ENCODE measurements around the gene ZBTB7C. TPM values are rescaled to one million over a fixed set of nuclear protein-coding genes. Genes with fewer than 3 reads are reported as not detected.

Gene ZBTB7C
- total RNA-seq, 3 donors from 2014 or later (not counting 1 experiment from before 2014, with no cell fraction given) = 0.07 TPM; not detected in 2

GRCh38 chr18:48333563-48333962, 75.6 kb downstream of the ZBTB7C start:
- ATAC-seq (no peak), DNase-seq (no peak)
- no peaks in the 10 kb centered on the region for H3K36me3 ChIP-seq (ENCODE audit: control insufficient read depth, insufficient read depth, low read length)
- H3K4me1 ChIP-seq (ENCODE audit: control insufficient read depth, insufficient read depth, low read length) = no peaks in the 10 kb centered on the region
- no peak overlapping the region for H3K27ac ChIP-seq (ENCODE audit: low read length)
- intact Hi-C loops (cut with micrococcal nuclease) = no loop called here
- Mint-ChIP-seq H3K27me3 (ENCODE audit: low read depth in 2 of 2) (peaks cover 9 to 18% of the 10 kb centered on the region in 2 donors), H3K9me3 (no peaks in the 10 kb centered on the region), H3K27ac (no peak overlapping the region), H3K4me1 (no peaks in the 10 kb centered on the region), H3K4me3 (no peak overlapping the region), H3K36me3 (no peaks in the 10 kb centered on the region)
- no peaks in the 10 kb centered on the region for H3K27me3 ChIP-seq (ENCODE audit: control insufficient read depth, insufficient read depth, low read length)
- no peaks in the 10 kb centered on the region for H3K9me3 ChIP-seq (ENCODE audit: control insufficient read depth, insufficient read depth, low read length)
- TF ChIP-seq CTCF (IDR thresholded peaks at IDR 0.05) = no peak
- no peak overlapping the region for H3K4me3 ChIP-seq (ENCODE audit: low read length)
- WGBS (ENCODE audit: insufficient coverage) = 22% methylated on average over 4 of the region's 4 CpGs

- Mint-ChIP-seq H3K27me3 (ENCODE audit: low read depth in 2 of 2) (peaks cover 9 to 18% of the 10 kb centered on the region in 2 donors), H3K9me3 (no peaks in the 10 kb centered on the region), H3K27ac (no peak overlapping the region), H3K36me3 (no peaks in the 10 kb centered on the region), H3K4me3 (no peak overlapping the region), H3K4me1 (no peaks in the 10 kb centered on the region)
- ATAC-seq (no peak), DNase-seq (no peak)
- no peak for TF ChIP-seq CTCF (IDR thresholded peaks at IDR 0.05)
- no peaks in the 10 kb centered on the region for H3K4me1 ChIP-seq (ENCODE audit: control insufficient read depth, insufficient read depth, low read length)
- H3K27me3 ChIP-seq (ENCODE audit: control insufficient read depth, insufficient read depth, low read length) = no peaks in the 10 kb centered on the region
- intact Hi-C loops (cut with micrococcal nuclease) = no loop called here
- no peak overlapping the region for H3K27ac ChIP-seq (ENCODE audit: low read length)
- 81% methylated on average over 8 of the region's 8 CpGs for WGBS (ENCODE audit: insufficient coverage)
- no peaks in the 10 kb centered on the region for H3K9me3 ChIP-seq (ENCODE audit: control insufficient read depth, insufficient read depth, low read length)
- no peaks in the 10 kb centered on the region for H3K36me3 ChIP-seq (ENCODE audit: control insufficient read depth, insufficient read depth, low read length)
- no peak overlapping the region for H3K4me3 ChIP-seq (ENCODE audit: low read length)
Observed at GRCh38 chr18:48330016-48330991, 78.9 kb downstream of the ZBTB7C start.

- H3K4me1 Mint-ChIP-seq = no peaks in the 10 kb centered on the region
- H3K27ac Mint-ChIP-seq = no peak overlapping the region
- H3K27ac ChIP-seq (ENCODE audit: low read length) = no peak overlapping the region
- H3K27me3 Mint-ChIP-seq (ENCODE audit: low read depth in 2 of 2) = peaks cover 11 to 18% of the 10 kb centered on the region in 2 donors
- no peak overlapping the region for H3K4me3 ChIP-seq (ENCODE audit: low read length)
- no peaks in the 10 kb centered on the region for H3K27me3 ChIP-seq (ENCODE audit: control insufficient read depth, insufficient read depth, low read length)
- no peak for TF ChIP-seq CTCF (IDR thresholded peaks at IDR 0.05)
- no peaks in the 10 kb centered on the region for H3K36me3 ChIP-seq (ENCODE audit: control insufficient read depth, insufficient read depth, low read length)
- WGBS (ENCODE audit: insufficient coverage) = 83% methylated on average over 3 of the region's 7 CpGs
- no peaks in the 10 kb centered on the region for H3K9me3 ChIP-seq (ENCODE audit: control insufficient read depth, insufficient read depth, low read length)
- H3K4me3 Mint-ChIP-seq = no peak overlapping the region
- intact Hi-C loops (cut with micrococcal nuclease) = no loop called here
- no peaks in the 10 kb centered on the region for H3K4me1 ChIP-seq (ENCODE audit: control insufficient read depth, insufficient read depth, low read length)
- no peak for ATAC-seq
- H3K36me3 Mint-ChIP-seq = no peaks in the 10 kb centered on the region
- DNase-seq = no peak
- H3K9me3 Mint-ChIP-seq = no peaks in the 10 kb centered on the region
Observed at GRCh38 chr18:48328473-48329210, 80.5 kb downstream of the ZBTB7C start.
